ENCODE measurements around the gene KRTAP5-2. TPM values are rescaled to one million over a fixed set of nuclear protein-coding genes. Genes with fewer than 3 reads are reported as not detected.

KRTAP5-2 gene
- total and polyA plus RNA-seq, 2 of the 8 experiments (the other 6 are each of a cell fraction or from before 2014, with no cell fraction given) = not detected

DNA sequence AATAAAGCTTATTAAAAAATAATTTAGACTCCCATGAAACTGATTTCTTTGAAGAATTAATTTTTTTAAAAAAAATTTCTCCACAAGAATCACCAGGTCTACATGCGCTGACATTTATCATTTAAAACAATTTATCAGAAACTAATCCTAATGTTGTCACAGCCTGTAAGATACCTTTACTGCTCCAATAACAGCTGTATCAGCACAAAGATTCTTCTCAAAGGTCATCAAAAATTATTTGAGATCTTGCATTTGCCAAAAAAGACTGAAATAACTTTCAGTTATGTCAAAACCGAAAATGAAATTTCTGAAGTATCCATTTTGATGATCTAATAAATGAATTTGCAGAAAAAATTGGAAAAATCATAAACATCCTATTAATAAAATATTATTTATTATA is 39.5 kb upstream of the KRTAP5-2 start:
- no peaks in the 10 kb centered on the region for H3K79me1 ChIP-seq (ENCODE audit: low read depth, low read length)
- no peak overlapping the region for H2BK120ac ChIP-seq (replicated peaks; ENCODE audit: low read depth, low read length)
- H2BK5ac ChIP-seq (ENCODE audit: low read depth, low read length) = no peak overlapping the region
- no peak overlapping the region for H4K5ac ChIP-seq (ENCODE audit: insufficient read length, low read depth, low read length)
- no peak overlapping the region for H3K4me2 ChIP-seq (ENCODE audit: insufficient read depth in 1 of 2, low read depth in 2 of 2, low read length in 2 of 2)
- no peak overlapping the region for H3K4ac ChIP-seq (replicated peaks; ENCODE audit: insufficient read length, low read depth, low read length)
- H3K27ac ChIP-seq (ENCODE audit: low read depth, low read length) = no peak overlapping the region
- no peaks in the 10 kb centered on the region; a peak in 1 of 7 replicates for H3K4me1 ChIP-seq (replicated peaks in 1 of 4; ENCODE audit: control insufficient read depth in 3 of 4, insufficient read depth in 4 of 4, low read length in 3 of 4)
- H2BK15ac ChIP-seq (ENCODE audit: low read length) = no peak overlapping the region
- no peak overlapping the region for H2AFZ ChIP-seq (ENCODE audit: low read length)
- WGBS, 2 experiments (ENCODE audit: extremely low coverage in 1 of 2, insufficient coverage in 1 of 2, insufficient read length in 1 of 2, insufficient replicate concordance in 2 of 2, low coverage in 1 of 2, low lambda C conversion rate in 2 of 2, missing lambda C conversion rate in 1 of 2) = 92% methylated on average over 2 of the region's 2 CpGs; no CpG with 5 or more reads in 1 of the 2 experiments
- H3K9ac ChIP-seq (replicated peaks in 1 of 4; ENCODE audit: extremely low read depth in 1 of 4, low read depth in 3 of 4, low read length in 3 of 4) = no peak overlapping the region
- H2BK20ac ChIP-seq (ENCODE audit: low read length) = no peak overlapping the region
- no peak for FAIRE-seq
- no peaks in the 10 kb centered on the region for H3K9me3 ChIP-seq (ENCODE audit: insufficient read depth in 2 of 2, low read depth in 1 of 2, low read length in 1 of 2)
- no peaks in the 10 kb centered on the region for H3K79me2 ChIP-seq (ENCODE audit: control insufficient read depth in 1 of 2, insufficient read depth in 2 of 2, low read length in 2 of 2)
- no peak overlapping the region for H3K14ac ChIP-seq (ENCODE audit: insufficient read length)
- no peak overlapping the region for H4K91ac ChIP-seq (replicated peaks; ENCODE audit: insufficient read length, low read length)
- no peaks in the 10 kb centered on the region; the same call in 1 of the 2 replicates for H3K23me2 ChIP-seq (ENCODE audit: low read depth, low read length)
- CTCF ChIA-PET (ENCODE audit: partially characterized antibody) = interaction anchor here (0.8 to 4.9 kb wide), 6 partner anchors 8 to 91 kb away, joined by 3 to 47 read pairs (median 10); partner anchors contain the start of gene KRTAP5-5
- H2AK5ac ChIP-seq (ENCODE audit: low read depth, low read length) = no peak overlapping the region
- no peak for TF ChIP-seq SP1 (IDR thresholded peaks at IDR 0.05; ENCODE audit: low read depth, low read length)
- no peak for TF ChIP-seq RFX5 (IDR thresholded peaks at IDR 0.05; ENCODE audit: borderline replicate concordance, low read depth, low read length)
- no peak for TF ChIP-seq CEBPB (IDR thresholded peaks at IDR 0.05; ENCODE audit: low read depth, low read length)
- TF ChIP-seq EP300 (IDR thresholded peaks at IDR 0.05; ENCODE audit: borderline replicate concordance in 1 of 2, low read depth in 2 of 2, low read length in 2 of 2) = no peak
- TF ChIP-seq CHD1 (IDR thresholded peaks at IDR 0.05; ENCODE audit: low read depth, low read length) = no peak
- TF ChIP-seq GABPA (IDR thresholded peaks at IDR 0.05; ENCODE audit: borderline replicate concordance, insufficient read depth, low read length) = no peak
- TF ChIP-seq TAF1 (IDR thresholded peaks at IDR 0.05; ENCODE audit: low read depth, low read length) = no peak
- no peak for TF ChIP-seq TCF12 (IDR thresholded peaks at IDR 0.05; ENCODE audit: low read depth, low read length)
- no peak for TF ChIP-seq RNF2 (IDR thresholded peaks at IDR 0.05; ENCODE audit: borderline replicate concordance, low read depth, low read length, missing control alignments, poor library complexity, severe bottlenecking)
- no peak for TF ChIP-seq RXRA (IDR thresholded peaks at IDR 0.05; ENCODE audit: insufficient read depth, low read depth, low read length)
- TF ChIP-seq TEAD4 (IDR thresholded peaks at IDR 0.05; ENCODE audit: low read depth, low read length) = no peak
- no peak for TF ChIP-seq JUND (IDR thresholded peaks at IDR 0.05; ENCODE audit: low read length)
- TF ChIP-seq BRCA1 (IDR thresholded peaks at IDR 0.05; ENCODE audit: low read depth, low read length) = no peak
- TF ChIP-seq POU5F1 (IDR thresholded peaks at IDR 0.05; ENCODE audit: low read depth, low read length) = no peak
- H4K8ac ChIP-seq (ENCODE audit: extremely low read depth, insufficient read depth, low read length) = no peak overlapping the region
- POLR2A ChIA-PET (ENCODE audit: partially characterized antibody) = no interaction called here
- H3K18ac ChIP-seq (ENCODE audit: extremely low read depth, low read length) = no peak overlapping the region
- no peak overlapping the region for H3K56ac ChIP-seq (replicated peaks; ENCODE audit: insufficient read length, low read depth, low read length)
- no peaks in the 10 kb centered on the region for H4K20me1 ChIP-seq (replicated peaks in 1 of 2; ENCODE audit: control insufficient read depth in 1 of 2, insufficient read depth in 2 of 2, low read length in 2 of 2)
- H3K4me3 ChIP-seq (ENCODE audit: extremely low read depth in 1 of 4, insufficient read depth in 2 of 4, low read depth in 3 of 4, low read length in 4 of 4) = no peak overlapping the region
- H3K27me3 ChIP-seq (replicated peaks in 1 of 4; ENCODE audit: control insufficient read depth in 3 of 4, extremely low read depth in 1 of 4, insufficient read depth in 3 of 4, low read length in 3 of 4) = no peaks in the 10 kb centered on the region; a peak in 1 of 7 replicates
- no peak overlapping the region for H3K23ac ChIP-seq (ENCODE audit: insufficient read length)
- no peak overlapping the region for H2BK12ac ChIP-seq (ENCODE audit: low read depth, low read length)
- no peak for DNase-seq (ENCODE audit: low read depth in 1 of 2, low spot score in 2 of 2)
- no peaks in the 10 kb centered on the region for H3K36me3 ChIP-seq (ENCODE audit: control insufficient read depth in 2 of 4, insufficient read depth in 4 of 4, low read length in 3 of 4)

All from H1 (cell line).